DOHH2 (cell line): Measurements from ENCODE around the gene ENKUR.

Experiments
- EZH2phosphoT487 ChIP-seq: fragments of 200-600 bp; sonication (generic); IDR thresholded peaks from 2 replicates; pipeline ENCODE4 v1.6.1; 2017; ENCODE audit warnings: borderline replicate concordance, mild to moderate bottlenecking, antibody characterized with exemption, low read length, moderate library complexity, mixed read lengths
- TF ChIP-seq, protein P1 (sequence below): fragments of 200-600 bp; sonication (generic); IDR thresholded peaks from one replicate; pipeline ENCODE4 v1.5.1; 2014; ENCODE audit warnings: antibody characterized with exemption, mild to moderate bottlenecking, low read depth, low read length; ENCODE audit not compliant: poor library complexity, severe bottlenecking

DNA sequence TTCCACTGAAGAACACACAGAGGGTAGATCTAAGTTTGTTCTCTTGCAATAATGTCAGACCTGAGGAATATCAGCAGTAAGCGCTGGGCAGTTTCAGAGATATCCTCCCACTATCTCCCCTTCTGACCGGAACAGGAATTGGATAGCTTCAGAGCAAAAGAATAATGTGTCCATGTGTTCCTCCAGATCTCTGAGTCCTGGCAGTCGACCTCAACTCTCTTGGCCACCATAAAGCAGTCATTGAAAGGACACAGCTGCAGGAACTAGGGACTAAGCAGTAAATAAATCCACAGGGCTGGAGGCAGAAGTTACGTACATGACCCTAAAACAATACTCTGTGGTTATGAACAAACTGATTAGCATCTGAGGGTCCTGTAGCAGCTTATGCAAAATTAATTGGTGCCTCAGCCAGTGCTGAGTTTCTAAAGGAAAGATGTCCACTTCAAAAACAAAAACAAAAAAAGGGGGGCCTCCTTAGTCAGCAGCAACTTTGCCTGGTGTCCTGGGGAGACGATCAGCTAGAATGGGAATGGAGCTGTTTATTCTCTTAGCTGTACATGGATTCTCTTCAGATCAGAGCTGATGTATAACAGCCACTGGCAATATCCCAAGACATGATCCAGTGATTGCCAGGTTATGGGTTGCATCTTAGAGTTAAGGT lies 57.1 kb downstream of the ENKUR start:
- TF ChIP-seq, protein P1, sequence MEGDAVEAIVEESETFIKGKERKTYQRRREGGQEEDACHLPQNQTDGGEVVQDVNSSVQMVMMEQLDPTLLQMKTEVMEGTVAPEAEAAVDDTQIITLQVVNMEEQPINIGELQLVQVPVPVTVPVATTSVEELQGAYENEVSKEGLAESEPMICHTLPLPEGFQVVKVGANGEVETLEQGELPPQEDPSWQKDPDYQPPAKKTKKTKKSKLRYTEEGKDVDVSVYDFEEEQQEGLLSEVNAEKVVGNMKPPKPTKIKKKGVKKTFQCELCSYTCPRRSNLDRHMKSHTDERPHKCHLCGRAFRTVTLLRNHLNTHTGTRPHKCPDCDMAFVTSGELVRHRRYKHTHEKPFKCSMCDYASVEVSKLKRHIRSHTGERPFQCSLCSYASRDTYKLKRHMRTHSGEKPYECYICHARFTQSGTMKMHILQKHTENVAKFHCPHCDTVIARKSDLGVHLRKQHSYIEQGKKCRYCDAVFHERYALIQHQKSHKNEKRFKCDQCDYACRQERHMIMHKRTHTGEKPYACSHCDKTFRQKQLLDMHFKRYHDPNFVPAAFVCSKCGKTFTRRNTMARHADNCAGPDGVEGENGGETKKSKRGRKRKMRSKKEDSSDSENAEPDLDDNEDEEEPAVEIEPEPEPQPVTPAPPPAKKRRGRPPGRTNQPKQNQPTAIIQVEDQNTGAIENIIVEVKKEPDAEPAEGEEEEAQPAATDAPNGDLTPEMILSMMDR, result no peak
- TF ChIP-seq EZH2phosphoT487, result no peak
